ENCODE results near the gene ABCA4.
A peak's percentile ranks its signal among the peaks of the same experiment; 100 is the strongest.

The ABCA4 gene

GRCh38 chr1:93990010-93990409, 130.9 kb downstream of the ABCA4 start:
- no peak overlapping the region for H3K4me3 ChIP-seq (ENCODE audit: low read length, poor library complexity, severe bottlenecking)
- no peaks in the 10 kb centered on the region for H3K36me3 ChIP-seq (ENCODE audit: insufficient read depth, low read length)
- no peak overlapping the region for H3K4me2 ChIP-seq (ENCODE audit: low read depth, low read length, poor library complexity, severe bottlenecking)
- H3K27me3 ChIP-seq (ENCODE audit: insufficient read depth, low read length, poor library complexity, severe bottlenecking), result no peaks in the 10 kb centered on the region
- no peak for TF ChIP-seq EZH2phosphoT487 (IDR thresholded peaks at IDR 0.05; ENCODE audit: borderline replicate concordance)
- TF ChIP-seq, protein P1, sequence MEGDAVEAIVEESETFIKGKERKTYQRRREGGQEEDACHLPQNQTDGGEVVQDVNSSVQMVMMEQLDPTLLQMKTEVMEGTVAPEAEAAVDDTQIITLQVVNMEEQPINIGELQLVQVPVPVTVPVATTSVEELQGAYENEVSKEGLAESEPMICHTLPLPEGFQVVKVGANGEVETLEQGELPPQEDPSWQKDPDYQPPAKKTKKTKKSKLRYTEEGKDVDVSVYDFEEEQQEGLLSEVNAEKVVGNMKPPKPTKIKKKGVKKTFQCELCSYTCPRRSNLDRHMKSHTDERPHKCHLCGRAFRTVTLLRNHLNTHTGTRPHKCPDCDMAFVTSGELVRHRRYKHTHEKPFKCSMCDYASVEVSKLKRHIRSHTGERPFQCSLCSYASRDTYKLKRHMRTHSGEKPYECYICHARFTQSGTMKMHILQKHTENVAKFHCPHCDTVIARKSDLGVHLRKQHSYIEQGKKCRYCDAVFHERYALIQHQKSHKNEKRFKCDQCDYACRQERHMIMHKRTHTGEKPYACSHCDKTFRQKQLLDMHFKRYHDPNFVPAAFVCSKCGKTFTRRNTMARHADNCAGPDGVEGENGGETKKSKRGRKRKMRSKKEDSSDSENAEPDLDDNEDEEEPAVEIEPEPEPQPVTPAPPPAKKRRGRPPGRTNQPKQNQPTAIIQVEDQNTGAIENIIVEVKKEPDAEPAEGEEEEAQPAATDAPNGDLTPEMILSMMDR (conservative IDR thresholded peaks at IDR 0.05; ENCODE audit: low read length), result no peak
- H3K9ac ChIP-seq (ENCODE audit: low read depth, low read length, poor library complexity, severe bottlenecking), result no peak overlapping the region
- H3K4me1 ChIP-seq (ENCODE audit: insufficient read depth, low read length, poor library complexity, severe bottlenecking), result peaks cover 5% of the 10 kb centered on the region
- H3F3A ChIP-seq (ENCODE audit: low read depth), result no peaks in the 10 kb centered on the region
- peak overlapping the region; percentile 48; the same call in 1 of the 2 replicates for H2AFZ ChIP-seq (ENCODE audit: low read length)
- H3K9me2 ChIP-seq (replicated peaks; ENCODE audit: low read depth, low read length), result no peaks in the 10 kb centered on the region
- H4K20me1 ChIP-seq (ENCODE audit: insufficient read depth, low read length, poor library complexity, severe bottlenecking), result no peaks in the 10 kb centered on the region
- H3K79me2 ChIP-seq (ENCODE audit: insufficient read depth, low read length), result no peaks in the 10 kb centered on the region
- no peaks in the 10 kb centered on the region for H3K9me3 ChIP-seq (ENCODE audit: insufficient read depth, low read depth, low read length)

DNA sequence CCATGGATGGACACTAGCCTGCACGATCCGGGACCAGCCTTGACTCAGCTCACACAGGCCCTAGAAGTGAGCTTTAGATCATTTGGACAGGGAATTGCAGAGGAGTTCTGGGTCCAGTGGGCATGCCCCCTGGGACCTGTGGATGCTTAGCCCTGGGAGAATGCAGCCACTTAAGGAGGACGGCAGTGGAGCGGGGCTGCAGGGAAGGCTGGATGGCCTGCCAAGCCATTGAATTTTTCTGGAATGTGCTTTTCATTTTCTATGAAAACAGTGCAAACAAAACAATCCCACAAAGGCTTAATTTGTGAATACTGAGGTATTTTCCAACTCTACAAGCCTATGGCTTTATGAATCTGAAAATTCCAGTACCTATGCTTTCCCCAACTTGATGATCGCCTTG, 131.3 kb downstream of the ABCA4 start:
- no peak overlapping the region for H3K9ac ChIP-seq (ENCODE audit: low read depth, low read length, poor library complexity, severe bottlenecking)
- H3K27me3 ChIP-seq (ENCODE audit: insufficient read depth, low read length, poor library complexity, severe bottlenecking), result no peaks in the 10 kb centered on the region
- H3K9me2 ChIP-seq (replicated peaks; ENCODE audit: low read depth, low read length), result no peaks in the 10 kb centered on the region
- H3K4me3 ChIP-seq (ENCODE audit: low read length, poor library complexity, severe bottlenecking), result no peak overlapping the region
- H3K4me2 ChIP-seq (ENCODE audit: low read depth, low read length, poor library complexity, severe bottlenecking), result no peak overlapping the region
- H3K36me3 ChIP-seq (ENCODE audit: insufficient read depth, low read length), result no peaks in the 10 kb centered on the region
- H4K20me1 ChIP-seq (ENCODE audit: insufficient read depth, low read length, poor library complexity, severe bottlenecking), result no peaks in the 10 kb centered on the region
- no peaks in the 10 kb centered on the region for H3F3A ChIP-seq (ENCODE audit: low read depth)
- TF ChIP-seq EZH2phosphoT487 (IDR thresholded peaks at IDR 0.05; ENCODE audit: borderline replicate concordance), result no peak
- TF ChIP-seq, protein P1 (conservative IDR thresholded peaks at IDR 0.05; ENCODE audit: low read length), result no peak
- H3K79me2 ChIP-seq (ENCODE audit: insufficient read depth, low read length), result no peaks in the 10 kb centered on the region
- peaks cover 5% of the 10 kb centered on the region for H3K4me1 ChIP-seq (ENCODE audit: insufficient read depth, low read length, poor library complexity, severe bottlenecking)
- H2AFZ ChIP-seq (ENCODE audit: low read length), result no peak overlapping the region
- no peaks in the 10 kb centered on the region for H3K9me3 ChIP-seq (ENCODE audit: insufficient read depth, low read depth, low read length)

DNA sequence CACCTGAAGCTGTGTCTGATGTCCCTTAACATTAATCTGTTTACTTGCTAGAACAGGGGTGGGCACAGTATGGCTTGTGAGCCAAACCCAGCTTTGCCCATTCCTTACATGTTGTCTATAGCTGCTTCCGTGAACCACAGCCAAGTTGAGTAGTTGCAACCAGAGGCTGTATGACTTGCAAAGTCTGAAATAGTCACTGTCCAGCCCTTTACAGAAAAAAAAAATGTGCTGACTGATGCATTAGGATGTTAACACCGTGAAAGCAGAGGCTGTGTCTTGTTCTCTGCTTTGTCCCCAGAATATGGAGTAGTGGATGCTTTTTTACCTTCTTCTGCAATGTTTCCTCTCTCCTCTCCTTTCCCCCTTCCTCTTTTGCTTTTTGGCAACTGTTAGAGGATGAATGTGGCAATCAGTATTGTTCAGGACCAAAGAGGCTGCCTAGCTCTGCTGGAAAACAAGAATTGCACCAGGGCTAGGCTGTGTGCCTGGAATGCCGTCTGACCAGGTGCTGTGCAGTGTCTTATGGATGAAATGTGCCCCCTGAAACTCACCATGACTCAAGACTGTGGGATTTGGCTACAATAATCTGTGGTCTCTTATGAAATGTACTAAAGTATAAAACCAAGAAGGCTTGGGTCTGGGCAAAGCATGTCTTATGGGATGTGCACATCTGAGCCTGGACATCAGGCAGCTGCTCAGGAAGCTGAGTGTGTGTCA, 132.2 kb downstream of the ABCA4 start:
- no peak overlapping the region for H3K9ac ChIP-seq (ENCODE audit: low read depth, low read length, poor library complexity, severe bottlenecking)
- TF ChIP-seq, protein P1 (conservative IDR thresholded peaks at IDR 0.05; ENCODE audit: low read length), result no peak
- no peak for TF ChIP-seq EZH2phosphoT487 (IDR thresholded peaks at IDR 0.05; ENCODE audit: borderline replicate concordance)
- H3K36me3 ChIP-seq (ENCODE audit: insufficient read depth, low read length), result no peaks in the 10 kb centered on the region
- no peaks in the 10 kb centered on the region for H4K20me1 ChIP-seq (ENCODE audit: insufficient read depth, low read length, poor library complexity, severe bottlenecking)
- H3K9me3 ChIP-seq (ENCODE audit: insufficient read depth, low read depth, low read length), result no peaks in the 10 kb centered on the region
- no peak overlapping the region for H3K4me3 ChIP-seq (ENCODE audit: low read length, poor library complexity, severe bottlenecking)
- no peak overlapping the region for H3K4me2 ChIP-seq (ENCODE audit: low read depth, low read length, poor library complexity, severe bottlenecking)
- no peaks in the 10 kb centered on the region for H3K79me2 ChIP-seq (ENCODE audit: insufficient read depth, low read length)
- no peaks in the 10 kb centered on the region for H3F3A ChIP-seq (ENCODE audit: low read depth)
- H3K9me2 ChIP-seq (replicated peaks; ENCODE audit: low read depth, low read length), result no peaks in the 10 kb centered on the region
- H3K27me3 ChIP-seq (ENCODE audit: insufficient read depth, low read length, poor library complexity, severe bottlenecking), result no peaks in the 10 kb centered on the region
- H2AFZ ChIP-seq (ENCODE audit: low read length), result no peak overlapping the region
- peaks cover 5% of the 10 kb centered on the region for H3K4me1 ChIP-seq (ENCODE audit: insufficient read depth, low read length, poor library complexity, severe bottlenecking)

Measured in Loucy (cell line).